HG03575 (cell line): ENCODE results near the gene TTC21B.

Source experiments
- ATAC-seq: cut with Tn5 transposase; IDR thresholded peaks from one replicate; pipeline ENCODE4 v1.9.1; 2021; ENCODE audit not compliant: unreplicated experiment, insufficient number of reproducible peaks, low FRiP score; ENCODE audit errors: extremely low read depth

The TTC21B gene

DNA sequence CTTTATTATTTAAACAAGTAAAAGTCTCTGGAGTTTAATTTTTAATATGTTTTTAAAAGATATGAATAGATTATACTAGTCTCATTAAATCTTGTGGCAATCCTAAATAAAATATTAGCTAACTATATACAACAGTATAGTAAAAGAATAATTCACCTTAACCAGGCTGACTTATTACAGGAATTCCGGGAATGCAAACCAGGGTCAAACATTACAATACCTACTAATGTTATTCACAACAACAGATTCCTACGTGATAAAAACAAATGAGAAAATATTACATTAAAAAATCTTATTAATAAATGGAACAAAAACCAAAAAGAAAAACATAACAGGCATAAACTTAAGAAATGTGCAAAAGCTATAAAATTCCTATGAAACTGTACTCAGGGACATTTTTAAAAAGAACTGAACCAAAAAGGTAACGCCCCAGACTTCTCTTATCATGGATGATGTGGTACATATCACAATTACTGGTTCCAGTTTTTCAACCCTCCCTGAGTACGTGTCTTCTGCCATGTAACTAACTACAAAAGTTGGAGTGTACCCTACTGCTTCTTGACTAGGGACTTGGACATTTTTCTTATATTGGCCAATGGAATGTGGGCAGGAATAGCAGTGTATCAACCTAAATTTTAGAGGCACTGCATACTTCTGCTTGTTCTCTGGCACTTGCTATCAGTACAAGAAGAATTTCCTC is 20.2 kb downstream of the TTC21B start:
- ATAC-seq: no peak

GRCh38 chr2:165927774-165928173 is 25.8 kb downstream of the TTC21B start:
- ATAC-seq: no peak

GRCh38 chr2:165927353-165927752 is 26.2 kb downstream of the TTC21B start:
- no peak for ATAC-seq

- no peak for ATAC-seq
Measured at GRCh38 chr2:165924946-165925345, 28.6 kb downstream of the TTC21B start.

GRCh38 chr2:165920748-165921147 is 32.8 kb downstream of the TTC21B start:
- no peak for ATAC-seq

- ATAC-seq: no peak
Measured at GRCh38 chr2:165913636-165914035, 39.9 kb downstream of the TTC21B start.

GRCh38 chr2:165911981-165912380 is 41.6 kb downstream of the TTC21B start:
- no peak for ATAC-seq

DNA sequence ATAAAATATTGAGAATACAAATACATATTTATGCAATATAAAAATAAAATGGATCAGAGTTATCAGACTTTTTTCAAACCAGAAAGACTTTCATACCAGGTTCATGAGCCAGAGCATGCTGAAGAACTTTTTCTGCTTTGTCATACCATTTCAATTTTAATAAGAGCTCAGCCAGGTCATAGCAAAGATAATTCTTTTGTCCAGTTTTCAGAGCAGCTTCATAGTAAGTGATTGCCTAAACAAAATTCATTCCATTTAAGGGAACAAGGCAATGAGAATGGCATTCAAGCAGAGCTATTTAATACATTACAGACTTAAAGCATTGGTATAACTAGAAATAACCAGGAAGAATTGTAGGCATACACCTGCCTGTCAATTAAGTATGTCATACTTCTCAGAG is 42.3 kb downstream of the TTC21B start:
- no peak for ATAC-seq

DNA sequence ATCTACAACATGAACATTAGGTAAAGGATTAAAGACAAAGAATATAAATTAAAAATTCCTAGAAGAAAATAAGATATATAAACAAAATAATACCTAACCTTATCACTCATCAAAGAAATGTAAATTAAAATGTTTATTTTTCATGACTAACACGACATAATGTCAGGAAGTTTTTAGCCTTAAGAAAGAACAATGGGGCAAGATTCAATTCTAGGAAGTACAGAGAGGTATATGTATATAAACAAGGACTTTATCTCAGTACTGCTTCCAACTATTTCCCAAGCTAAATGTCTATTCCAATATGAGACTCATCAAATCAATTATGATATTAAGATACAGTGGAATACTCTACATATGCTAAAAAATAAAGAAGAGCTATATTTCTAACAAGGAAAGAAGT is 44.1 kb downstream of the TTC21B start:
- ATAC-seq: no peak

- no peak for ATAC-seq
Measured at GRCh38 chr2:165905854-165906253, 47.7 kb downstream of the TTC21B start.

GRCh38 chr2:165905269-165905668 is 48.3 kb downstream of the TTC21B start:
- no peak for ATAC-seq

DNA sequence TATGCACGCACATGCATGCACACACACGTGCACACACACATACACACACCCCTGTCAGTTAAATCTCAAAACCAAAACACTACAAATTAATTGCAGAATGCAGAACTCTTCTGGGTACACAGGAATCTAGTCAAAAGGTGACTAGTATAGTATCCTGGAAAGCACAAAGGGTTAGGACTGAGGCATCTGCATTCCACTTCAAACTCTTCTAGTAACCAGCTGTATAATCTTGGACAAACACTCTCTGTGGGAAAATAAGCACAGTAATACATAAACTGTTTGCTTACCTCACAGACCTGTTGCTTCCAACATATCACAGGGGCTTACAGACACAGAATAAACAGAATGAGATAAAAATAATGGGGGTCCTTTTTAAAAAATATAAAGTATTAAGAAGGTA is 49.1 kb downstream of the TTC21B start:
- ATAC-seq: no peak

- no peak for ATAC-seq
Measured at GRCh38 chr2:165903406-165903805, 50.2 kb downstream of the TTC21B start.

DNA sequence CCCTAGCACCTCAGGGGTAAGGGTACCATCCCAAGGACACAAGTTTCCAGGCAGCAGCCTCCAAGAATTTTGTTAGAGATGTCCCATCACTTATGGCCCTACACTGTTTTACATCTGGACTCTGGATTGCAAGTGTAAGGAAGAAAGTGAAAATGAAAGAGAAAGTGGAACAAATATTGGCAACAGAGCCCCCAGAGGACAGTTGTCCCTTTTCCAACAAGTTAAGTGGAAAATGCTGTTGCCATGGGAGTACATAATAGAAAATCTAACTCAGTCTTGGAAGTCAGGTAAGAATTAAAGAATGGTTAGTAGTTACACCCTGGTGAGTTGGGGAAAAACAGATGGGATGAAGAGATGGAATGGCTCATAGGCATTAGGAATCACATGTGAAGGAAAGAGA is 50.6 kb downstream of the TTC21B start:
- no peak for ATAC-seq

GRCh38 chr2:165901620-165902298 is 51.8 kb downstream of the TTC21B start:
- ATAC-seq: no peak

GRCh38 chr2:165899311-165899710 is 54.3 kb downstream of the TTC21B start:
- ATAC-seq: no peak

- no peak for ATAC-seq
Measured at GRCh38 chr2:165898381-165898780, 55.2 kb downstream of the TTC21B start.

- no peak for ATAC-seq
Measured at GRCh38 chr2:165897726-165898125, 55.9 kb downstream of the TTC21B start.

- no peak for ATAC-seq
Measured at GRCh38 chr2:165897074-165897473, 56.5 kb downstream of the TTC21B start.

GRCh38 chr2:165895974-165896373 is 57.6 kb downstream of the TTC21B start:
- peak; percentile 94 for ATAC-seq

DNA sequence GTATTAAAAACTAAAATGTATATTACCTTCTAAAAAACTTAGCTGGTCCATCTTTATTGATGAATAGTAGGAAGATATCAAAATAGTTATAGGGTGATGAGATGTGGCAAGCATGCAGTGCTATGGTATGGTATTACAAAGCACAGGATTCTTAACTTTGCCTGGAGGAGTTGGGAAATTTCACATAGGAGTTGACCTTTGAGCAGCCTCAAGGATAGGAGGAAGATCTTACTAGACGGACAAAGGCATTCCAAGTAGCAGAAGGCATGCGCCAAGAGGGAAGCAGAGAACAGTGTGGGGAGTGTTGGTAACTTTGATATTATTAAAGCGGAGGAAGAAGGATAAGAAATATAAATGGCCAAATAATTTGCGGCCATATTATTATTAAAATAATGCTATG is 60.0 kb downstream of the TTC21B start:
- no peak for ATAC-seq
